Thoracic aorta (tissue), 2 donors: ENCODE measurements around the gene STPG1. TPM values are rescaled to one million over a fixed set of nuclear protein-coding genes. Genes with fewer than 3 reads are reported as not detected.

ENCODE experiments used
- ATAC-seq: fragments of 150-250 bp; one replicate; pipeline ENCODE4 v1.8.0; 2017; ENCODE audit warnings: low read depth; ENCODE audit not compliant: insufficient number of reproducible peaks, low FRiP score
- DNase-seq: peaks from one replicate; pipeline ENCODE4 v3.0.0-alpha.2; 2020; ENCODE audit warnings: low spot score
- H3K27ac ChIP-seq, 2 donors: fragments of 200-600 bp; sonication (generic); 1 replicate in 1 of 2; 2 replicates in 1 of 2; pipeline ENCODE4 v1.5.1; 2016; ENCODE audit warnings: mild to moderate bottlenecking in 2 of 2, moderate library complexity in 2 of 2
- H3K27me3 ChIP-seq: fragments of 200-600 bp; sonication (generic); replicated peaks from 2 replicates; pipeline ENCODE4 v1.6.0; 2016; ENCODE audit warnings: mild to moderate bottlenecking; ENCODE audit not compliant: insufficient read depth
- H3K36me3 ChIP-seq: fragments of 200-600 bp; sonication (generic); one replicate; pipeline ENCODE4 v1.5.1; 2016
- H3K4me1 ChIP-seq, 2 donors: fragments of 200-600 bp; sonication (generic); 1 replicate in 1 of 2; 2 replicates in 1 of 2; pipeline versions ENCODE4 v1.5.1 to v1.6.0; 2016; ENCODE audit warnings: low read depth in 2 of 2, mild to moderate bottlenecking in 1 of 2; ENCODE audit not compliant: control insufficient read depth in 1 of 2
- H3K4me3 ChIP-seq: fragments of 200-600 bp; sonication (generic); 2 replicates; pipeline ENCODE4 v1.5.1; 2016; ENCODE audit warnings: mild to moderate bottlenecking
- H3K9me3 ChIP-seq: fragments of 200-600 bp; sonication (generic); 2 replicates; pipeline ENCODE4 v1.5.1; 2016
- total RNA-seq, 2 donors: library from RNA; depleted of rRNA; stranded (reverse); fragments of >200 nt; gene quantifications; one replicate each; pipeline versions ENCODE4 v1.1.0 to v1.2.3, GENCODE V29; 2016
- TF ChIP-seq, protein P1 (sequence below): fragments of 200-600 bp; sonication (generic); IDR thresholded peaks from one replicate; pipeline ENCODE4 v1.5.1; 2019; ENCODE audit warnings: antibody characterized with exemption

Gene STPG1
- total RNA-seq, 2 donors from 2014 or later = 1.5 to 4.0 TPM

DNA sequence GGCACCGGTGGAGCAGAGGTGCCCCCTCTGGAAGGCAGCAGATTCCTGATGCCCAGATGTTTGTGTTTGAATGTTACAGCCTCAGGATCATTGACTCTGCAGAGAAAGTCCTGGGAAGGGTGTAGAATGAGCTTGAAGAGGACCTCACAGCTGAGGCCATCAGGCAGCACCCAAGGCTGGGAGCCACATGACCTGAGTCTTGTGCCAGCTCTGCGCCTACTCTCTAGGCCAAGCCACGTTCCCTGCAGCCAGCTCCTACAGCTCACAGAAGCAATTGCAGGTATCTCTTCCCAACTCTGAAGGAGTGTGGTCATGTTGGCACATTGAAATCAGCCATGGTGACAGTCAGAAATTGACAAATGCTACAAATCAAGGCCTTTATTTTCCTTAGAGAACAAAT lies 58.1 kb downstream of the STPG1 start:
- H3K4me1 ChIP-seq = no peaks in the 10 kb centered on the region
- H3K9me3 ChIP-seq = no peaks in the 10 kb centered on the region
- DNase-seq (no peak), ATAC-seq (no peak)
- H3K27me3 ChIP-seq = no peaks in the 10 kb centered on the region
- TF ChIP-seq, protein P1, sequence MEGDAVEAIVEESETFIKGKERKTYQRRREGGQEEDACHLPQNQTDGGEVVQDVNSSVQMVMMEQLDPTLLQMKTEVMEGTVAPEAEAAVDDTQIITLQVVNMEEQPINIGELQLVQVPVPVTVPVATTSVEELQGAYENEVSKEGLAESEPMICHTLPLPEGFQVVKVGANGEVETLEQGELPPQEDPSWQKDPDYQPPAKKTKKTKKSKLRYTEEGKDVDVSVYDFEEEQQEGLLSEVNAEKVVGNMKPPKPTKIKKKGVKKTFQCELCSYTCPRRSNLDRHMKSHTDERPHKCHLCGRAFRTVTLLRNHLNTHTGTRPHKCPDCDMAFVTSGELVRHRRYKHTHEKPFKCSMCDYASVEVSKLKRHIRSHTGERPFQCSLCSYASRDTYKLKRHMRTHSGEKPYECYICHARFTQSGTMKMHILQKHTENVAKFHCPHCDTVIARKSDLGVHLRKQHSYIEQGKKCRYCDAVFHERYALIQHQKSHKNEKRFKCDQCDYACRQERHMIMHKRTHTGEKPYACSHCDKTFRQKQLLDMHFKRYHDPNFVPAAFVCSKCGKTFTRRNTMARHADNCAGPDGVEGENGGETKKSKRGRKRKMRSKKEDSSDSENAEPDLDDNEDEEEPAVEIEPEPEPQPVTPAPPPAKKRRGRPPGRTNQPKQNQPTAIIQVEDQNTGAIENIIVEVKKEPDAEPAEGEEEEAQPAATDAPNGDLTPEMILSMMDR = no peak
- no peak overlapping the region for H3K27ac ChIP-seq
- no peaks in the 10 kb centered on the region for H3K36me3 ChIP-seq
- no peak overlapping the region for H3K4me3 ChIP-seq

DNA sequence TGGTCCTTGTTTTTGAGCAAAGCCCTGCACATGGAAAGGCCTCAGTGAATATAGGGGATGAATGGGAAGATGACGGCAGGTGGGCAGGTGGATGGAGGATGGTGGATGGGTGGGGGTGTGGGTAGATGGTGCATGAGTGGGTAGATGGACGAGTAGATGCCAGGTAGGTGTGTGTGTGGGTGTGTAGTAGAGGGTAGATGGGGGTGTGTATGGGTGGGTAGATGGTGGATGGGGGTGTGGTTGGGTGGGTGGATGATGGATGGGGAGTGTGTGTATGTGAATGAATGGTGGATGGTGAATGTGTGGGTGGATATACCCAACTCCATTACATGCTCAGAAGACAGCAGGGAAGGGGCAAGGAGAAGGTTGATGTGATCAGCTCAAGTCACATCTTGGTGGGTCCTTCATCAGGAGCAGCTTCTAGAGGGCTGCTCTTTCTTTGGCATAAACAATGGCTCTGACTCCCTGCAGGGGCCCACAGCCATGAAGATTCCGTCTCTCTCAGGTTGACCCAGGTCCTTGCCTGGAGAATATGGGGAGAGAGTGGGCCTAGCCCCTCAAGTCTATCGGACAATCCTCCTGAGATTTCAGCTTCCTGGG lies 60.2 kb downstream of the STPG1 start:
- Histone ChIP-seq H3K4me3 (no peak overlapping the region), H3K4me1 (no peaks in the 10 kb centered on the region), H3K27me3 (no peaks in the 10 kb centered on the region), H3K36me3 (no peaks in the 10 kb centered on the region), H3K27ac (no peak overlapping the region), H3K9me3 (no peaks in the 10 kb centered on the region)
- DNase-seq (no peak), ATAC-seq (no peak)
- TF ChIP-seq, protein P1 = no peak

DNA sequence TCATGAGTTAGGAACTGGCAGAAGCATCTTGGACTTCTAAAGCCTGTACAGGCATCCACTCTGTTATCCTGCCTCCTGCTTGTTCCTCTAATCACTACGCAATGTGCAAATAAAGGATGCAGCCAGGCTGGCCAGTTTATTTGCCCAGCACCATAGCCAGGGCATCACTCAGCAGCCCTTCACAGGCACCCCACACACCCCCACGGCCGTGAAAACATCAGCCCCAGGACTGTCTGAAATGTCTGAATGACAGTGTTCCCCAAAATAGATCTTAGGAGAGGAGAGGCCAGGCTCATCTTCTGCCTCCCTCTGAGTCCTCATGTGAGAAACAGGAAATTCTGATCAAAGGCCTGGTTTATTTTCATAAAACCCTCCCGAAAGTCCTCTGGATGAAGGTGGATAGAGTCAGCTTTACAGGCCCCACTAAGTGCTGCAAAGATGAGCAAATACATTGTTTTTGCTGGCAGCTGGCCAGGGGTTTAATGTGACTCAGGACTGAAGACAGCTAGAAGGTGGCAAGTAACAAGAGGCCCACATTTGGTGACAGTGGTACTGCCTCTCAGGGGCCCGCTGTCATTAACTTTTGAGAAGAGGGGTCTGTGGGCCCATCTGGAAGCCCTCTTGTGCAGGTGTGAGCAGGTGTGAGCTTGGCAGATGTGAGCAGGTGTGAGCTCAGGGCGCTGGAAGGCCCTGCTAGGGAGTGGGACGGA lies 61.5 kb downstream of the STPG1 start:
- no peaks in the 10 kb centered on the region for H3K4me1 ChIP-seq
- no peaks in the 10 kb centered on the region for H3K36me3 ChIP-seq
- H3K27ac ChIP-seq = no peak overlapping the region
- DNase-seq (no peak), ATAC-seq (no peak)
- no peaks in the 10 kb centered on the region for H3K27me3 ChIP-seq
- no peaks in the 10 kb centered on the region for H3K9me3 ChIP-seq
- TF ChIP-seq, protein P1 = no peak
- no peak overlapping the region for H3K4me3 ChIP-seq

DNA sequence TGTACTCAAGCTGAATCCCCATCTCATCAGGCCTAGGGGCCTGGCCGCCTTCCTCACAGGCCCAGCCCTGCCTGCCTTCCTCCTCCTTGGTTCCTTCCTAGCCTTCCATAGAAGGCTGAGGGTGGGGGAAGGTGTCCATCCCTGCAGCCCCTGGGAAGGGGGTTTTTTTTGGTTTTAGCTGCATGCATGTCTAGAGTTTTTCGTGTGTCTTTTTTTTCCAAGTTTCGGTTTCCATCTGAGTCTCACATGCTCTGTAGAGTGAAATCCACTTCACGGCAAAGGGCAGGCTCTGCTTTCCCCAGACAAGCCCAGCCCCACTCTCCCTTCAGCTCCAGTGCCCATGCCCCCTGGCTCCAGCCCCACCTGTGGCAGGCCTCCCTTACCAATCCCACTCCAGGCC lies 62.3 kb downstream of the STPG1 start:
- TF ChIP-seq, protein P1 = no peak
- Histone ChIP-seq H3K9me3 (no peaks in the 10 kb centered on the region), H3K36me3 (no peaks in the 10 kb centered on the region), H3K4me3 (no peak overlapping the region), H3K27ac (no peak overlapping the region), H3K4me1 (no peaks in the 10 kb centered on the region), H3K27me3 (no peaks in the 10 kb centered on the region)
- no peak for ATAC-seq
- no peak for DNase-seq

DNA sequence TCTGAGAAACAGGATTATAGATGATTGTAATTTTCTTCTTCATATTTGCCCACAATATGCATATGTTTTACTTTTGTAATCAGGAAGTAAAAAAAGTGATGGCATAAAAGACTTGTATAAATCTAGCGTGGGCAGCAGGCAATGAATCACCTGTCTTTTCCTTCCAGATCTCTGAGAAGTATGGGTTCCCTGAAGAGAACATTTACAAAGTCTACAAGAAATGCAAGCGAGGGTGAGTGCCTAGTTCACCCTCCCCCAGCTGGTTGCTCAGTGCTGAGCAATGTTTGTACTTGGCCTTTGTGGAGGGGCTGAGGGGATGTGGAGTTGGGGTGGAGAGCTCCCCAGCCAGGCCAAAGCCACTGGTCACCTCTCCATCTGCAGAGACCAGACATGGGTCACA lies 63.7 kb downstream of the STPG1 start:
- H3K4me1 ChIP-seq = no peaks in the 10 kb centered on the region
- H3K27ac ChIP-seq = no peak overlapping the region
- ATAC-seq (no peak), DNase-seq (no peak)
- no peaks in the 10 kb centered on the region for H3K9me3 ChIP-seq
- TF ChIP-seq, protein P1 = no peak
- H3K36me3 ChIP-seq = no peaks in the 10 kb centered on the region
- no peaks in the 10 kb centered on the region for H3K27me3 ChIP-seq
- H3K4me3 ChIP-seq = no peak overlapping the region
